Subcutaneous abdominal adipose tissue (tissue), 5 donors: ENCODE measurements around the gene ENPEP.
A peak's percentile ranks its signal among the peaks of the same experiment; 100 is the strongest.

Source experiments
- H3K27ac ChIP-seq: one replicate; pipeline ENCODE4 v1.7.0; 2013; ENCODE audit warnings: low read depth, mild to moderate bottlenecking, inconsistent platforms, low read length, moderate library complexity
- H3K27me3 ChIP-seq, 5 donors: one replicate each; pipeline ENCODE4 v1.7.0; 2013; ENCODE audit warnings: low read length in 5 of 5, inconsistent platforms in 1 of 5; ENCODE audit not compliant: control insufficient read depth in 5 of 5, insufficient read depth in 4 of 5
- H3K36me3 ChIP-seq, 5 donors: one replicate each; pipeline ENCODE4 v1.7.0; 2013; ENCODE audit warnings: low read length in 5 of 5; ENCODE audit not compliant: control insufficient read depth in 5 of 5, insufficient read depth in 5 of 5
- H3K4me1 ChIP-seq, 5 donors: one replicate each; pipeline ENCODE4 v1.7.0; 2013; ENCODE audit warnings: low read length in 5 of 5, mild to moderate bottlenecking in 3 of 5, moderate library complexity in 1 of 5; ENCODE audit not compliant: control insufficient read depth in 5 of 5, insufficient read depth in 5 of 5
- H3K4me3 ChIP-seq, 5 donors: one replicate each; pipeline ENCODE4 v1.7.0; 2013; ENCODE audit warnings: low read length in 5 of 5, low read depth in 1 of 5
- H3K9ac ChIP-seq, 5 donors: one replicate each; pipeline ENCODE4 v1.7.0; 2013; ENCODE audit warnings: low read length in 5 of 5, mild to moderate bottlenecking in 4 of 5, moderate library complexity in 3 of 5
- H3K9me3 ChIP-seq, 5 donors: one replicate each; pipeline ENCODE4 v1.7.0; 2013; ENCODE audit warnings: low read length in 5 of 5; ENCODE audit not compliant: control insufficient read depth in 5 of 5
- donor health status: healthy.
- donor health status: healthy.
- donor health status: healthy.
- donor health status: healthy.
- donor health status: healthy.

Gene ENPEP

DNA sequence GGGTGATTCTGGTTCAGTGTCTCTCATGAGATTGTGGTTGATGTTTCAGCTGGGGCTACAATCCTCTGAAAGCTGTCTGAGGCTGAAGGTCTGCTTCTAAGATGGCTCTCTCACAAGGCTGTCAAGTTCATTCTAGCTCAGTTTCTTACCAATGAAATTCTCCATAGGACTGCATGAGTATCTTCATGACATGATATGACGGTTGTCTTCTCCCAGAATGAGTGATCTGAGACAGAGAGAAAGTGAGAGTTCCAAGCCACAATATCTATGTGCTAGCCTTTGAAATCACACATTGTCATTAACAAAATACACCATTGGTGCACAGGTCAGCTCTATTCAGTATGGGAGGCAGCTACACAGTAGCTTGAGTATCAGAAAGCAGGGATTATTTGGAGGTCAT, 119.6 kb downstream of the ENPEP start:
- no peaks in the 10 kb centered on the region for H3K4me1 ChIP-seq
- H3K27me3 ChIP-seq, result no peaks in the 10 kb centered on the region
- H3K9ac ChIP-seq, result no peak overlapping the region
- H3K9me3 ChIP-seq, result peaks cover 0 to 20% (median 4%) of the 10 kb centered on the region in 5 donors
- H3K27ac ChIP-seq, result no peak overlapping the region
- H3K36me3 ChIP-seq, result no peaks in the 10 kb centered on the region
- H3K4me3 ChIP-seq, result no peak overlapping the region

DNA sequence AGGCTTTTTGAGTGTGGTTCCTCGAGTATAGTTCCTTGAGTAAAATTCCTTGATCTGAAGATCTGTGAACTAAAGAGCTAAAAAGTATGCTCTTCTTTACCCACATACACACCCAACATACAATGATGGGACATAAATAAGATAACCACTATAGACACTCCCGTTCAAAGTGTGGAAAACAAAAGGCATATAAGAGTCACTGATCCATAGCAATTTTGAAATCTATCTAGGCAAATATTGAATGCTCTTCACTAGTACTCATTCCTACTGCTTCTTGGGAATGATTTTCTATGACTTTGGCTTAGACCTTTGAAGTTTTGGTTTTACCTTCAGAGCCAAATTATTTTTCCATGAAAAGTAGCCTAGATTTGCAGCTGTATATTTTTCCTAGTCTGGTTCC, 120.5 kb downstream of the ENPEP start:
- Histone ChIP-seq H3K4me1 (no peaks in the 10 kb centered on the region), H3K27ac (no peak overlapping the region), H3K4me3 (no peak overlapping the region), H3K27me3 (peaks cover 0 to 2% (median 0%) of the 10 kb centered on the region in 5 donors), H3K9ac (no peak overlapping the region), H3K9me3 (peaks cover 0 to 20% (median 4%) of the 10 kb centered on the region in 5 donors), H3K36me3 (no peaks in the 10 kb centered on the region)

- no peak overlapping the region for H3K9ac ChIP-seq
- H3K4me1 ChIP-seq, result no peaks in the 10 kb centered on the region
- H3K27ac ChIP-seq, result no peak overlapping the region
- H3K4me3 ChIP-seq, result no peak overlapping the region
- peaks cover 0 to 20% (median 4%) of the 10 kb centered on the region in 5 donors for H3K9me3 ChIP-seq
- H3K36me3 ChIP-seq, result no peaks in the 10 kb centered on the region
- H3K27me3 ChIP-seq, result peaks cover 0 to 2% (median 0%) of the 10 kb centered on the region in 5 donors
Measured at GRCh38 chr4:110597582-110597981, 121.6 kb downstream of the ENPEP start.

DNA sequence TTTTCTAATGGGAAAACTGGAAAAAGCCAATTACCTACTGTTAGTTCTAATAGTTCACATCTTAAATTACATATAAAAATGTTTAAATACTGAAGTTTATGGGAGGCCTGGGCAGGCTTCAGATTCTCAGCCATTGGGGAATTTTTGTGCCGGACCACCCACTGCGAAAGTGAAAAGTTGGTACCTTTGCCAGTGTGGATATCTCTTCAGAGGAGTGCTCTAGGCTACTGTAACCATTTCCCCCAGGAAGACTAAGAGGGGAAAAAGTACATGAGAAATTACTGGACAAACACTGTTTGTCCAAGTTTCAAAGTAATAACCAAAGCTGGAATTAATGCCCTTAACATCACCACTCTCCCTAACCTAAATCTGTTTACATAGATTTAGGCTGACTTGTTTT, 126.1 kb downstream of the ENPEP start:
- Histone ChIP-seq H3K36me3 (no peaks in the 10 kb centered on the region), H3K9me3 (peaks cover 0 to 6% (median 0%) of the 10 kb centered on the region in 5 donors)

GRCh38 chr4:110605077-110605476, 129.1 kb downstream of the ENPEP start:
- Histone ChIP-seq H3K9ac (no peak overlapping the region), H3K4me3 (no peak overlapping the region), H3K4me1 (no peaks in the 10 kb centered on the region), H3K27ac (no peak overlapping the region), H3K36me3 (no peaks in the 10 kb centered on the region), H3K9me3 (no peaks in the 10 kb centered on the region), H3K27me3 (peaks cover 6 to 15% (median 12%) of the 10 kb centered on the region in 5 donors)

More for the DNA sequence above, 126.1 kb downstream of the ENPEP start:
- H3K27me3 ChIP-seq, result peaks cover 0 to 2% (median 0%) of the 10 kb centered on the region in 5 donors
- H3K27ac ChIP-seq, result no peak overlapping the region
- no peak overlapping the region for H3K9ac ChIP-seq
- H3K4me1 ChIP-seq, result no peaks in the 10 kb centered on the region
- H3K4me3 ChIP-seq, result no peak overlapping the region

DNA sequence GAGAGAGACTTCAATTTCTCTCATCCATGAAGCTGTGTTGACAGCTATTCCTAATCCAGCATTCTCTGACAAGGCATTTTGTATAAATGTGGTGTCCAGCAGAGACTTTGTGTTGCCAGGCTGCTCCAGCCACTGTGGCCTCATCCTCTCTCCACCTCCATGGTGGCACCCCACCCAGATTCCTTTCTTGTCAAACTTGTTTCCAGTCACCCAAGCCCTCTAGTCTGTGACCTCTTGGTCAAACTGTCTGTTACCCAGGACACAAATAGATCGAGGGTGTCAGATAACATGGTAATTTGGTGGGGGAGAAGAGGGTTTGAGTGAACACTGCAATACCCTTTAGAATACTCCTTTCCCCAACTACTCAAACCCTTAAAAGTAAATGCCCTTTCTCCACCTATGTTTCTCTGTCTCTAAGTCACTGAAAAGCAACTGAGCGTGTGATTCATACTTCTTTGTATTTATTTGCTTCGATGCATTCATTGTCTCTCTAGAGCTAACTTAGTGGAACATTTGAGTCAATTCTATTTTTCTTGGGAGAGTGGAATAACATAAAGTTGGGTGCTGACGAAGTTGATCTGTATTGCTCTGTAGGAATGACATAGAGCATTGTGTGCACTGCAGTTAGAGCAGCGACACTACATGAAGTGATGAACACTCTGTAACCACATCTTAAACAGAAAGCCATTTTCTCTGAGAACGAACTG, 133.2 kb downstream of the ENPEP start:
- H3K27ac ChIP-seq, result no peak overlapping the region
- no peaks in the 10 kb centered on the region for H3K36me3 ChIP-seq
- H3K4me3 ChIP-seq, result no peak overlapping the region
- H3K4me1 ChIP-seq, result peaks cover 0 to 13% (median 10%) of the 10 kb centered on the region in 5 donors
- H3K27me3 ChIP-seq, result peaks cover 36 to 52% (median 45%) of the 10 kb centered on the region in 5 donors
- H3K9me3 ChIP-seq, result no peaks in the 10 kb centered on the region
- no peak overlapping the region for H3K9ac ChIP-seq

- H3K27ac ChIP-seq, result no peak overlapping the region
- no peaks in the 10 kb centered on the region for H3K9me3 ChIP-seq
- peaks cover 0 to 13% (median 10%) of the 10 kb centered on the region in 5 donors for H3K4me1 ChIP-seq
- no peak overlapping the region for H3K4me3 ChIP-seq
- H3K27me3 ChIP-seq, result peaks cover 45 to 65% (median 58%) of the 10 kb centered on the region in 5 donors
- no peaks in the 10 kb centered on the region for H3K36me3 ChIP-seq
- no peak overlapping the region for H3K9ac ChIP-seq
Measured at GRCh38 chr4:110610620-110610939, 134.6 kb downstream of the ENPEP start.

DNA sequence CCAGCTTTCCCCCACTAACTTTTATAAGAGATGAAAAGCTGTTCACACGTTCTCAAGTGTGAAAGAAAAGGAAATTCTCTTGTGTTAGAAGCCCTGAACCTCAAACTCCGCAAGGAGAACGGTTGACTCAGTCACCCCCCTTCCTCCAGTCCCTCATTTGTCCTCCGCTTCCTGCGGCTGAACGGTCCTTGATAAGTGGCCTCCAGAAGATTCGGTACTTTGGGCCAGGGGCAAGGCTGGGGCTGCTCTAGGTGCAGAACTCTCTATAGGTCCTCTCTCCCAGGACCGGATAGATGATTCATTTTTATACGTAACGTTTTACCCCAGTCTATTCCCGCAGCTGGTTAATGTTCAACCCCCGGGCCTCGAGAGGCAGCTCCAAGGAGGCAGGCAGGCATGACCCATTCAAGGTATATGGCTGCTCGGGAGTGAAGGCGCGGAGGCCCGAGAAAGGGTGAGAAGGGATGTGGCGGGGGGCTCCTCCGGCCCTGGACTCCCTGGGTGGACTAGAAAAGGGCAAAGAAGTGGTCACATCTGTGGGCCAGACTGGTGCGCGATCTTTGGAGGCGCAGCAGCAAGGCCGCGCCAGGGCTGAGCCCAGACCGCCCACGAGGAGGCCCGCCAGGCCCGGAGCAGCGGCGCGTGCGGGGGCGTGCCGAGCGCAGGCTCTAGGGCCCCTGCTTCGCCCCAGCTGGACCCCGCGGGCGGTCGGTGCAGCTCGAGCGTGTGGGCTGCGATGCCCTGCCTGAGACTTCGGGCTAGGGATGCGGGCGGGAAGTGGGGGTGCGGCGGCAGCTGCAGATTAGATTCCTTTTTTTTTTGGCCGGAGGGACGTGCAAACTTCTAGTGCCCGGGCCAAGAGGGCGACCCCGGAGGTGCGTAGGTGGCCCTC, 135.2 kb downstream of the ENPEP start:
- no peaks in the 10 kb centered on the region for H3K36me3 ChIP-seq
- H3K9ac ChIP-seq, result no peak overlapping the region
- peaks cover 45 to 71% (median 63%) of the 10 kb centered on the region in 5 donors for H3K27me3 ChIP-seq
- no peaks in the 10 kb centered on the region for H3K9me3 ChIP-seq
- H3K27ac ChIP-seq, result no peak overlapping the region
- peaks cover 0 to 13% (median 10%) of the 10 kb centered on the region in 5 donors for H3K4me1 ChIP-seq
- peak overlapping the region in 4 of 5 donors; percentile 38 to 43 (median 38) for H3K4me3 ChIP-seq

DNA sequence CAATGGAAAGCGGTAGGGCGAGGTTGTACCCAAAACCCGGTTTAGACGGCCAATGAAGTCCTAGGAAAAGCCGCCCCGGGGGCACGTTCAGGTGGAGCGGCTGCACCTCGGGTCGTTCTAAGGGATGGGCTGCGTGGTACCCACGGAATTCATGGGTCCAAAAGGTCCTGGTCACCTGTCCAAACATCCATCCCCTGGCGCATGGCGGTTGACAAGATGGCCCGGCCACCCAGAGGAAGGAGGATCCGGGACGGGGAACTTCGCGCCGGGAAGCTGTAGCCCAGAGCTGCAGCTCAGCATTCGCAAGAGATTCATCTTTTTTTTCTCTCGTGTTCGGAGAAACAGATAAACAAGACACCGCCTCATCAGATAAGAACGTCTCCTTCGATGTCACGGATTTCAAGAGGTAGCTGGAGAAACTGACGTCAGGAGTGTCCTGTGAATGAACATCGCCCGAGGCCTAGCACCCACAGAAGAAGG, 136.1 kb downstream of the ENPEP start:
- Histone ChIP-seq H3K4me3 (peak overlapping the region in 3 of 5 donors; percentile 38 to 43 (median 38)), H3K27me3 (peaks cover 45 to 71% (median 67%) of the 10 kb centered on the region in 5 donors), H3K9ac (no peak overlapping the region), H3K36me3 (no peaks in the 10 kb centered on the region), H3K9me3 (no peaks in the 10 kb centered on the region), H3K4me1 (peaks cover 0 to 13% (median 10%) of the 10 kb centered on the region in 5 donors), H3K27ac (no peak overlapping the region)
